ENCODE data around the gene HDHD3.

The HDHD3 gene

DNA sequence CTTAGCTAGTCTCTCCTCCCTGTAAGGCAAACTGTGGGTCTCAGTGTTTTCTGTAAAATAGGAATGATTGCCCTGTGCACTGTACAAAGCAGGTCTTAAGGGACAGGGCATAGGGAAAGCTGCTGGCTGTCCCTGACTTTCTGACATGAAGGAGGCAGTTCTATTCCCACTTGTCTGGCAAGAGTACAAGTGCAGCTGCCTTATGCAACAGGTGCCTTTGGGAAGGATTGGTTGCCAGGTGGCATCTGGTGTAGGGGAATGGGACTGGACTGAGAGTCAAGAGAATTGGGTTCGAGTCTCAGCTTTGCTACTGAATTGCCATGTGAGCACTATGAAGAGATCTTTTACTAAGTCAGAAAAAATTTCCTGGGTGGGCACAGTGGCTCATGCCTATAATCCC, 17.4 kb downstream of the HDHD3 start:
- no peaks in the 10 kb centered on the region for H3K4me1 ChIP-seq (ENCODE audit: control insufficient read depth in 1 of 2, insufficient read depth in 2 of 2, low read length in 2 of 2)
- H3K36me3 ChIP-seq (ENCODE audit: control insufficient read depth in 1 of 2, insufficient read depth in 2 of 2, low read length in 2 of 2), result no peaks in the 10 kb centered on the region
- H3K27ac ChIP-seq (ENCODE audit: low read length), result no peak overlapping the region

DNA sequence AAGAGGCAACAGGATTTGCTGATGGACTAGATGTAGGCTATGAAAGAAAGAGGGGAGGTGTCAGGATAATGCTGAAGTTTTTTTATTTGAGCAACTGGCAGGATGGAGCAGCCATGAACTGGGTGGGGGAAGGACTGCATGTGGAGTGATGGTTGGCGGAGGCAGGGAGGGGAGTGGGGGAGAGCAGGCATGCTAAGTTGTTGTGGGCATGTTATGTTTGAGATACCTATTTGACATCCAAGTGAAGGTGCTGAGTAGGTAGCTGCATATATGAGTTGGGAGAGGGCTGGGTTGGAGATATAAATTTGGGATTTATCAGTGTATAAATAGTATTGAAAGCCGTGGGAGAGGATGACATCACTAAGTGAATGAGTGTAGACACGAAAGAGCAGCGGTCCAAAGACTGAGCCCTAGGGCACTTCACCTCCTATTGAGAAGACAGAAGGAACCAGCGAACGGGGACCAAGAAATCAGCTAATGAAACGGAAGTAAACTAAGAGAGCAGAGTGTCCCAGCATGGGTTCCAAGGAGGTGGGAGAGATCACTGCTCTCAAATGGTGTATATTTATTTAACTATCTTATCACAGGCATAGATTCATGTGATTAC, 20.0 kb downstream of the HDHD3 start:
- Histone ChIP-seq H3K27ac (ENCODE audit: low read length) (no peak overlapping the region), H3K4me1 (ENCODE audit: control insufficient read depth in 1 of 2, insufficient read depth in 2 of 2, low read length in 2 of 2) (no peaks in the 10 kb centered on the region)

More for the DNA sequence above, 17.4 kb downstream of the HDHD3 start:
- H3K9me3 ChIP-seq (ENCODE audit: control insufficient read depth in 1 of 2, low read length in 2 of 2), result no peaks in the 10 kb centered on the region
- H3K27me3 ChIP-seq (ENCODE audit: low read depth, low read length), result no peaks in the 10 kb centered on the region
- H3K4me3 ChIP-seq (ENCODE audit: low read depth in 1 of 2, low read length in 2 of 2), result no peak overlapping the region

DNA sequence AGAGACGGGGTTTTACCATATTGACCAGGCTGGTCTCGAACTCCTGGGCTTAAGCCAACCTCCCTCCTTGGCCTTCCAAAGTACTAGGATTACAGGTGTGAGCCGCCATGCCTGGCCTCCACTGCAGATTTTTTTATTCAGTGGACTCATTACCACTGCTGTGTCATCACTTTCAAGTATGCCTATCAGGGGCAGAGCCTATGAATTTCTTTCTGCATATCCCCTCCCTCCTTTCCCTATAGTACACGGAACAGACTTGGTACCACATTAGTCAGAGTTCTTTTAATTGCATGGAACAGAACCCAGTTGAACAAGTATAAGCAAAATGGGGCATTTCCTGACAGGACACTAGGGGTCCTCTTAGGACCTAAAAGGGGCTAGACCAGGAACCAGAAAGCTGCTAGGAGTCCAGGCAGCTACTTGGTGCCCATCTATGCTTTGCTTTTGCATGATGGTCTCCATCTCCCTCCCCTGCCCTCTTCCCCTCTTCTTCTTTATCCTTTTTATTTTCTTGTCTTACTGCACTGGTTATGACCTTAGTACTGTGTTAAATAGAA, 21.7 kb downstream of the HDHD3 start:
- Histone ChIP-seq H3K27ac (ENCODE audit: low read length) (no peak overlapping the region), H3K36me3 (ENCODE audit: control insufficient read depth in 1 of 2, insufficient read depth in 2 of 2, low read length in 2 of 2) (no peaks in the 10 kb centered on the region), H3K9me3 (ENCODE audit: control insufficient read depth in 1 of 2, low read length in 2 of 2) (no peaks in the 10 kb centered on the region), H3K27me3 (ENCODE audit: low read depth, low read length) (peaks cover 4% of the 10 kb centered on the region), H3K4me1 (ENCODE audit: control insufficient read depth in 1 of 2, insufficient read depth in 2 of 2, low read length in 2 of 2) (peaks cover 0 to 7% of the 10 kb centered on the region in 2 donors), H3K4me3 (ENCODE audit: low read depth in 1 of 2, low read length in 2 of 2) (no peak overlapping the region)

More for the DNA sequence above, 20.0 kb downstream of the HDHD3 start:
- H3K36me3 ChIP-seq (ENCODE audit: control insufficient read depth in 1 of 2, insufficient read depth in 2 of 2, low read length in 2 of 2), result no peaks in the 10 kb centered on the region
- no peaks in the 10 kb centered on the region for H3K9me3 ChIP-seq (ENCODE audit: control insufficient read depth in 1 of 2, low read length in 2 of 2)
- no peak overlapping the region for H3K4me3 ChIP-seq (ENCODE audit: low read depth in 1 of 2, low read length in 2 of 2)
- peaks cover 4% of the 10 kb centered on the region for H3K27me3 ChIP-seq (ENCODE audit: low read depth, low read length)

DNA sequence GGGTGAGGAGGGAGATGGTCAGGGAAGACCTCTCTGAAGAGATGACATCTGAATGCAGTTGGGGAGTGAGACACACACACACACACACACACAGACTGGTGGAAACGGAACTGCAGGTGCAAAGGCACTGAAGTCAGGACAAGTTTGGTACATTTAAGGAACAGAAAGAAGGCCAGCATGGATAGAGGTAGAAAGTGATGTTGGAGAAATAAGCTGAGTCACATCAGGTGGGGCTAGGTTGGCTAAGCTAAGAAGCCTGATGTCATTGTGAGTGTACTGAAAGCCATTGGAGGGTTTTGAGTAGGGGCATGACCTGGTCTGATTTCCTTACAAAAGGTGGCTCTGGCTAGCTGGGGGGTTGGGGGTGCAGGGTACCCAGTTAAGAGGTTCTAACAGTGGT, 24.4 kb downstream of the HDHD3 start:
- Histone ChIP-seq H3K27me3 (ENCODE audit: low read depth, low read length) (peaks cover 4% of the 10 kb centered on the region), H3K4me3 (ENCODE audit: low read depth in 1 of 2, low read length in 2 of 2) (no peak overlapping the region), H3K4me1 (ENCODE audit: control insufficient read depth in 1 of 2, insufficient read depth in 2 of 2, low read length in 2 of 2) (peaks cover 0 to 15% of the 10 kb centered on the region in 2 donors), H3K27ac (ENCODE audit: low read length) (no peak overlapping the region), H3K36me3 (ENCODE audit: control insufficient read depth in 1 of 2, insufficient read depth in 2 of 2, low read length in 2 of 2) (no peaks in the 10 kb centered on the region), H3K9me3 (ENCODE audit: control insufficient read depth in 1 of 2, low read length in 2 of 2) (no peaks in the 10 kb centered on the region)

DNA sequence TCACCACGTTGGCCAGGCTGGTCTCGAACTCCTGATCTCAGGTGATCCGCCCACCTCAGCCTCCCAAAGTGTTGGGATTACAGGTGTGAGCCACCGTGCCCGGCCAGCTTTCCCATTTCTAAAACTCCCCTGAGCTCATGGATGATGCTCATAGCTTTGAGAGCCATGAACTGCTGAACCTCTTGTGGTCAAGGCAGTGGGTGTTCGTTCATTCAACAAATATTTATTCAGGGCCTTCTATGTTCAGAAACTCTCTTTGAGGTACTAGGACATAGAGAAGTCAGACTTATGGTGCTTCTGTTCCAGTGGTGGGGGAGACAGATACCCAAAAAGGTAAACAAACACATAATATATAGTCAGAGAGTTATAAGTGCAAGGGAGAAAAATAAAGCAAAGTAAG, 24.8 kb downstream of the HDHD3 start:
- Histone ChIP-seq H3K36me3 (ENCODE audit: control insufficient read depth in 1 of 2, insufficient read depth in 2 of 2, low read length in 2 of 2) (no peaks in the 10 kb centered on the region), H3K4me1 (ENCODE audit: control insufficient read depth in 1 of 2, insufficient read depth in 2 of 2, low read length in 2 of 2) (peaks cover 0 to 15% of the 10 kb centered on the region in 2 donors), H3K27ac (ENCODE audit: low read length) (no peak overlapping the region), H3K27me3 (ENCODE audit: low read depth, low read length) (peaks cover 4% of the 10 kb centered on the region), H3K4me3 (ENCODE audit: low read depth in 1 of 2, low read length in 2 of 2) (no peak overlapping the region), H3K9me3 (ENCODE audit: control insufficient read depth in 1 of 2, low read length in 2 of 2) (no peaks in the 10 kb centered on the region)

DNA sequence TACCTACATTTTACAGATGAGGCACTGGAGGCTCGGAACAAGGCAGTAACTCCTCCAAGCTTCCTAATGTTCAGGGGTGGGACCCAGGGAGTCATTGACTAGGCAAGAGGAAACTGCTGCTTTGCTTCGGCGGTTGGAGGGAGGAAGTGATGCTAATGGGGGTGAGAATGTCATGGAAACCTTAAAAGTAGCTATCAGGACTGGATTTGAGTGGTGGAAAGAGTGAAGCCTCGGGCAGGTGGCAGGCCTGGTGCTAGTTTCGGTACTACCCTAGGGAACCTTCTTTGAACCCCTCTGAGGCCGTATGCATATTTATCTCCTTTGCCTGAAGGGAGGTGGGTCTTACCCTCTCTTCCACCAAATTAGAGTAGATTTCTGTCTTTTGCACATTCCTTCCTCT, 25.8 kb downstream of the HDHD3 start:
- Histone ChIP-seq H3K4me3 (ENCODE audit: low read depth in 1 of 2, low read length in 2 of 2) (no peak overlapping the region), H3K27ac (ENCODE audit: low read length) (no peak overlapping the region), H3K4me1 (ENCODE audit: control insufficient read depth in 1 of 2, insufficient read depth in 2 of 2, low read length in 2 of 2) (peaks cover 0 to 15% of the 10 kb centered on the region in 2 donors), H3K9me3 (ENCODE audit: control insufficient read depth in 1 of 2, low read length in 2 of 2) (no peaks in the 10 kb centered on the region), H3K27me3 (ENCODE audit: low read depth, low read length) (peaks cover 4% of the 10 kb centered on the region), H3K36me3 (ENCODE audit: control insufficient read depth in 1 of 2, insufficient read depth in 2 of 2, low read length in 2 of 2) (no peaks in the 10 kb centered on the region)

DNA sequence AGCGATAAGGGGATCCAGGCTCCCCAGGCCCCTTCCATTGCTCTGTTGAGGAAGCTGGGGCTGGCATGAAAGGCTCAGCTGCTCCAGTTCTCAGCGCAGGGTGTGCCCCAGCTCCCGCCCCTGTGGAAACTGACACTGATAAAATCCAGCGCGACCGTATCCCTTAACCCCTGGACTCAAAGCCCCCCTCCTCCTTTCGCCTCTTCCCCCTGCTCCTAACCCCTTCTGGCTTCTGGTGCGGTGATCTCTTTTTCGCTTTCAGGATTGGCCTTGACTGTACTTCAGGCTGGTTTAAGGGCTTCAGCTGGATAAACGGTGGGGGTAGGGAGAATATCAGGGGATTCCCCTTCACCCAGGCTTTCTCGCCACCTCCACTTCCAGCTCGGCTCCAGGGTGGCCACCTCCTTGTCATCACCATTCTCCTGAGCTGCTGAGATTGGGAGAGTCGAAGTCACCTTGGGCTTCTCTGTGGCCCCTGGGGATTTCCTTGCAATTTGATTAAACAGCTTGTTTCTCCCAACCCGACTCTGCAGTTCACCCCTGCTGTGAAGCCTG, 26.6 kb downstream of the HDHD3 start:
- Histone ChIP-seq H3K27ac (ENCODE audit: low read length) (no peak overlapping the region), H3K4me1 (ENCODE audit: control insufficient read depth in 1 of 2, insufficient read depth in 2 of 2, low read length in 2 of 2) (peaks cover 0 to 15% of the 10 kb centered on the region in 2 donors), H3K27me3 (ENCODE audit: low read depth, low read length) (peaks cover 4% of the 10 kb centered on the region), H3K9me3 (ENCODE audit: control insufficient read depth in 1 of 2, low read length in 2 of 2) (no peaks in the 10 kb centered on the region), H3K4me3 (ENCODE audit: low read depth in 1 of 2, low read length in 2 of 2) (peak overlapping the region; percentile 56), H3K36me3 (ENCODE audit: control insufficient read depth in 1 of 2, insufficient read depth in 2 of 2, low read length in 2 of 2) (no peaks in the 10 kb centered on the region)

DNA sequence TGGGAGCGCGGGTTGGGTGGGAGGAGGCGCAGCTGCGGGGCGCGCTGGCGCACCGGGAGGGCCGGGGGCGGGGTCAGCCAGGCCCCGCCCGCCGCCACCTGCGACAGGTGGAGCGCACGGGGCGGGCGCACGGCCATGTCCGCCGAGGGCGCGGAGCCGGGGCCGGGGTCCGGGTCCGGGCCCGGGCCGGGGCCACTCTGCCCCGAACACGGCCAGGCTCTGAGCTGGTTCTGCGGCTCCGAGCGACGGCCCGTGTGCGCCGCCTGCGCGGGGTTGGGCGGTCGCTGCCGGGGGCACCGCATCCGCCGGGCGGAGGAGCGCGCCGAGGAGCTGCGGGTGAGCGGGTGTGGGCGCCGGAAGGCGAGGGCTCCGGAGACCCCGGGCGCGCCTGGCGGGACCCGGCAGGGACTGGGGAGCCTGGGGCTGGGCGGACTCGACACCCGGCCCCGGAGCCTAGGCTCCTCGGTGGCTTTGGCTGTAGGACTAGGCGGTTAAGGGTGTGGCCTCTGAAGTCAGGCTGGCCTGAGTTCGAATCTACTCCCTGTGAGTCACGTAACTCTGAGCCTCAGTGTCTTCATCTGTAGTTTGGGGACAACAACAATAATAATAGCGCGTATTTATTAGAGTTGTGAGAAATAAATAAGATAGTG, 27.2 kb downstream of the HDHD3 start, which contains the start of gene BSPRY:
BSPRY (plus strand) TSS at position 97 of the 650 bp plus-strand sequence; CDS start at position 136, 39 bp downstream.
- no peak within 1 kb of the TSS for H3K27ac ChIP-seq (ENCODE audit: low read length)

DNA sequence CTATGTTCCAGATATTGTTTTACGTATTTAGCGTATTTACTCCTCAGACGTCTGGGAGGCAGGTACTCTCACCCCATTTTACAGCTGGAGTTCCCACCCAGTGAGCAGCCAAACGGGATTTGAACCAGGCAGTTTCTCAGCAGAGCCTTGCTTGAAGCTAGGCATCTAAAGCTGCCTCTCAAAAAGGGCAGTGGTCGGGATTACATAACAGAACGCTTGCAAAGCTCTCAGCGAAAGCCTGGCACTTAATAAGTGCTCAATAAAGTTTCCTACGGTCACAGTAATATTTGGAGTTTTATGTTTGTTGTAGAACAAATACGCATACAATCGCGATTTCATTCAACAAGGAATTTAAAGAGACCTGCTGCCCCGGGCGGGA, 27.7 kb downstream of the HDHD3 start:
- Histone ChIP-seq H3K9me3 (ENCODE audit: control insufficient read depth in 1 of 2, low read length in 2 of 2) (no peaks in the 10 kb centered on the region), H3K27me3 (ENCODE audit: low read depth, low read length) (peaks cover 4% of the 10 kb centered on the region), H3K4me3 (ENCODE audit: low read depth in 1 of 2, low read length in 2 of 2) (peak overlapping the region; percentile 26 to 56), H3K36me3 (ENCODE audit: control insufficient read depth in 1 of 2, insufficient read depth in 2 of 2, low read length in 2 of 2) (no peaks in the 10 kb centered on the region), H3K4me1 (ENCODE audit: control insufficient read depth in 1 of 2, insufficient read depth in 2 of 2, low read length in 2 of 2) (peaks cover 0 to 18% of the 10 kb centered on the region in 2 donors), H3K27ac (ENCODE audit: low read length) (no peak overlapping the region)

More for the DNA sequence above, 27.2 kb downstream of the HDHD3 start, which contains the start of gene BSPRY:
- Histone ChIP-seq H3K36me3 (ENCODE audit: control insufficient read depth in 1 of 2, insufficient read depth in 2 of 2, low read length in 2 of 2) (no peaks in the 10 kb centered on the region), H3K4me1 (ENCODE audit: control insufficient read depth in 1 of 2, insufficient read depth in 2 of 2, low read length in 2 of 2) (peaks cover 0 to 15% of the 10 kb centered on the region in 2 donors), H3K9me3 (ENCODE audit: control insufficient read depth in 1 of 2, low read length in 2 of 2) (no peaks in the 10 kb centered on the region), H3K4me3 (ENCODE audit: low read depth in 1 of 2, low read length in 2 of 2) (peak within 1 kb of the TSS; percentile 56), H3K27me3 (ENCODE audit: low read depth, low read length) (peaks cover 4% of the 10 kb centered on the region)

DNA sequence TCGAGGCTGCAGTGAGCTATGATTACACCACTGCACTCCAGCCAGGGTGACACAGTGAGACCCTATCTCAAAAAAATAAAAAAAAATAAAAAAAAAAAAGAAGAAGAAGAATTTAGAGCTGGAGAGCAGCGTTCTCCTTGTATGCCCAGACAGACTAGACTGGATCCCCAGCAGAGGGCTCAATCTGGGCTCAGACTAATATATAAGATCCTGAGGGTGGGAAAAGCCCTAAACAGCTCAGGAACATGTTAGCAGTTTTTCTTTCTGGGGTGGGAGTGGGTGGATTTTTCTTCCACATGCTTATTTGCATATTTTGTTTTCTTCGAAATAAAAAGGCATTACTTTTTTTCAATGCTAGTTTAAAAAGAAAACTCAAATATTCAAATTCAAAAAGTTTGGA, 28.3 kb downstream of the HDHD3 start:
- Histone ChIP-seq H3K36me3 (ENCODE audit: control insufficient read depth in 1 of 2, insufficient read depth in 2 of 2, low read length in 2 of 2) (no peaks in the 10 kb centered on the region), H3K4me1 (ENCODE audit: control insufficient read depth in 1 of 2, insufficient read depth in 2 of 2, low read length in 2 of 2) (peaks cover 0 to 22% of the 10 kb centered on the region in 2 donors), H3K27ac (ENCODE audit: low read length) (no peak overlapping the region), H3K4me3 (ENCODE audit: low read depth in 1 of 2, low read length in 2 of 2) (no peak overlapping the region), H3K27me3 (ENCODE audit: low read depth, low read length) (peaks cover 4% of the 10 kb centered on the region), H3K9me3 (ENCODE audit: control insufficient read depth in 1 of 2, low read length in 2 of 2) (no peaks in the 10 kb centered on the region)

DNA sequence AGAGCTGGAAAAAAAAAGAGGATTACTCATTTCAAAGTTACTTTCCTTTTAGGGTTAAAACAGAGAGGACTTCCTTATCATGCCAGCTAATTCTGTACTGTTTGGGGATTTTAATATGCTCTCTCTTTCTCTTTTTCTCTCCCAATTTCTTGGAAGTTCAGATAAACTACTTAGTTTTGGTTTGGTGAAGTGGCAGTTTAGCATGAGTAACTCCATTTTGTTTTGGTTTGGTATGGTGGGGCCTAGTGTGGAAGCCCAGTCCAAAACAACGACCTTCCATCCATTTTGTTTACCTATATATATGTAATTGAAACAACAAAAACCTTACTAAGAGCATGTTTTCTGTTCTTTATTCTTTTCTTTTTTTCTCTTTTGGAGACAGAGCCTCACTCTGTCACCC, 31.1 kb downstream of the HDHD3 start:
- Histone ChIP-seq H3K9me3 (ENCODE audit: control insufficient read depth in 1 of 2, low read length in 2 of 2) (no peaks in the 10 kb centered on the region), H3K36me3 (ENCODE audit: control insufficient read depth in 1 of 2, insufficient read depth in 2 of 2, low read length in 2 of 2) (no peaks in the 10 kb centered on the region), H3K27me3 (ENCODE audit: low read depth, low read length) (no peaks in the 10 kb centered on the region), H3K4me3 (ENCODE audit: low read depth in 1 of 2, low read length in 2 of 2) (no peak overlapping the region), H3K4me1 (ENCODE audit: control insufficient read depth in 1 of 2, insufficient read depth in 2 of 2, low read length in 2 of 2) (peaks cover 0 to 28% of the 10 kb centered on the region in 2 donors), H3K27ac (ENCODE audit: low read length) (no peak overlapping the region)
